Tibial artery (tissue), 4 donors: ENCODE results near the gene ADCY5.

Experiments
- DNase-seq, 2 donors: peaks; one replicate each; pipeline ENCODE4 v3.0.0-alpha.2; 2019
- H3K27ac ChIP-seq, 2 donors: fragments of 200-600 bp; sonication (generic) in 1 of 2; 1 replicate in 1 of 2; 2 replicates in 1 of 2; pipeline ENCODE4 v1.5.1; 2018 to 2019; ENCODE audit warnings: mild to moderate bottlenecking in 1 of 2
- H3K27me3 ChIP-seq, 2 donors: fragments of 200-600 bp; sonication (generic) in 1 of 2; one replicate each; pipeline versions ENCODE4 v1.5.1 to v1.6.0; 2016 to 2019
- H3K36me3 ChIP-seq, 3 donors: fragments of 200-600 bp; sonication (generic) in 2 of 3; one replicate each; pipeline ENCODE4 v1.5.1; 2016 to 2019; ENCODE audit warnings: mild to moderate bottlenecking in 2 of 3
- H3K4me1 ChIP-seq, 4 donors: fragments of 200-600 bp; sonication (generic) in 2 of 4; 1 replicate in 3 of 4; 2 replicates in 1 of 4; pipeline ENCODE4 v1.5.1; 2016 to 2019
- H3K4me3 ChIP-seq, 2 donors: fragments of 200-600 bp; sonication (generic) in 1 of 2; 1 replicate in 1 of 2; 2 replicates in 1 of 2; pipeline ENCODE4 v1.5.1; 2018 to 2019; ENCODE audit warnings: mild to moderate bottlenecking in 2 of 2
- H3K9me3 ChIP-seq, 3 donors: fragments of 200-600 bp; sonication (generic) in 1 of 3; one replicate each; pipeline ENCODE4 v1.5.1; 2016 to 2019
- CTCF ChIP-seq, 2 experiments: fragments of 200-600 bp in 1 of 2; fragments of 450-650 bp in 1 of 2; IDR thresholded peaks; one replicate each; pipeline ENCODE4 v1.5.1; 2017 to 2019; ENCODE audit warnings: antibody characterized with exemption in 2 of 2, mild to moderate bottlenecking in 1 of 2, moderate library complexity in 1 of 2
- intact Hi-C: fragments of 100-400 bp; cut with DNase I; formaldehyde crosslinking; loops from one replicate; pipeline ENCODE4 v1.15.0; 2023; ENCODE audit warnings: low total_unique reads

The ADCY5 gene

GRCh38 chr3:123416173-123416572 is 32.7 kb downstream of the ADCY5 start:
- Histone ChIP-seq H3K27me3 (no peaks in the 10 kb centered on the region), H3K9me3 (no peaks in the 10 kb centered on the region), H3K4me3 (peak overlapping the region; percentile 17 to 32), H3K36me3 (no peaks in the 10 kb centered on the region), H3K27ac (peak overlapping the region; percentile 90 to 96), H3K4me1 (peaks cover 4 to 100% (median 75%) of the 10 kb centered on the region in 4 donors)
- DNase-seq, result no peak
- TF ChIP-seq CTCF (IDR thresholded peaks at IDR 0.05), result no peak
- intact Hi-C loops, result no loop called here

GRCh38 chr3:123414973-123415775 is 33.7 kb downstream of the ADCY5 start:
- Histone ChIP-seq H3K4me1 (peaks cover 4 to 100% (median 67%) of the 10 kb centered on the region in 4 donors), H3K27ac (peak overlapping the region; percentile 90 to 96), H3K36me3 (no peaks in the 10 kb centered on the region), H3K27me3 (no peaks in the 10 kb centered on the region), H3K9me3 (no peaks in the 10 kb centered on the region), H3K4me3 (peak overlapping the region; percentile 17 to 32)
- TF ChIP-seq CTCF (IDR thresholded peaks at IDR 0.05), result no peak
- DNase-seq, result no peak
- intact Hi-C loops, result no loop called here

GRCh38 chr3:123412811-123413604 is 35.9 kb downstream of the ADCY5 start:
- no peaks in the 10 kb centered on the region for H3K9me3 ChIP-seq
- no peak for TF ChIP-seq CTCF (IDR thresholded peaks at IDR 0.05)
- peaks cover 4 to 100% (median 66%) of the 10 kb centered on the region in 4 donors for H3K4me1 ChIP-seq
- peak overlapping the region; percentile 90 to 96 for H3K27ac ChIP-seq
- DNase-seq, result peak; percentile 61 to 84
- intact Hi-C loops, result no loop called here
- H3K36me3 ChIP-seq, result no peaks in the 10 kb centered on the region
- peak overlapping the region; percentile 23 to 35 for H3K4me3 ChIP-seq
- H3K27me3 ChIP-seq, result no peaks in the 10 kb centered on the region

- Histone ChIP-seq H3K4me1 (peaks cover 4 to 100% (median 62%) of the 10 kb centered on the region in 4 donors), H3K4me3 (peak overlapping the region; percentile 23 to 35), H3K9me3 (no peaks in the 10 kb centered on the region), H3K27me3 (no peaks in the 10 kb centered on the region), H3K27ac (peak overlapping the region; percentile 90 to 96), H3K36me3 (no peaks in the 10 kb centered on the region)
- peak in 1 of 2 experiments; percentile 19 for TF ChIP-seq CTCF (IDR thresholded peaks at IDR 0.05)
- no peak for DNase-seq
- intact Hi-C loops, result no loop called here
Observed at GRCh38 chr3:123412076-123412475, 36.8 kb downstream of the ADCY5 start.

- intact Hi-C loops, result no loop called here
- H3K9me3 ChIP-seq, result no peaks in the 10 kb centered on the region
- H3K36me3 ChIP-seq, result no peaks in the 10 kb centered on the region
- no peak for DNase-seq
- no peaks in the 10 kb centered on the region for H3K27me3 ChIP-seq
- no peak for TF ChIP-seq CTCF (IDR thresholded peaks at IDR 0.05)
- H3K27ac ChIP-seq, result peak overlapping the region; percentile 90 to 96
- H3K4me3 ChIP-seq, result no peak overlapping the region
- H3K4me1 ChIP-seq, result peaks cover 4 to 98% (median 60%) of the 10 kb centered on the region in 4 donors
Observed at GRCh38 chr3:123411340-123412040, 37.4 kb downstream of the ADCY5 start.
